ENCODE data around the gene MTA3.

Gene MTA3

GRCh38 chr2:42673989-42674579, 105.7 kb downstream of the MTA3 start:
- no peak for DNase-seq

- DNase-seq, result no peak
Measured at GRCh38 chr2:42675815-42676214, 107.4 kb downstream of the MTA3 start.

GRCh38 chr2:42685303-42685702, 116.9 kb downstream of the MTA3 start:
- DNase-seq, result no peak

- DNase-seq, result peak; percentile 46 to 75 (median 66)
Measured at GRCh38 chr2:42693013-42693615, 124.7 kb downstream of the MTA3 start.

GRCh38 chr2:42693688-42694479, 125.5 kb downstream of the MTA3 start:
- DNase-seq, result peak in 3 of 4 experiments; percentile 30 to 44 (median 42)

GRCh38 chr2:42696987-42697386, 128.6 kb downstream of the MTA3 start:
- no peak for DNase-seq

- no peak for DNase-seq
Measured at GRCh38 chr2:42698940-42699339, 130.5 kb downstream of the MTA3 start.

GRCh38 chr2:42706836-42707235, 138.4 kb downstream of the MTA3 start:
- DNase-seq, result no peak

GRCh38 chr2:42708179-42708578, 139.7 kb downstream of the MTA3 start:
- no peak for DNase-seq

- DNase-seq, result no peak
Measured at GRCh38 chr2:42711896-42712295, 143.5 kb downstream of the MTA3 start.

- DNase-seq, result no peak
Measured at GRCh38 chr2:42712934-42713333, 144.5 kb downstream of the MTA3 start.

- DNase-seq, result no peak
Measured at GRCh38 chr2:42713920-42714319, 145.5 kb downstream of the MTA3 start.

- DNase-seq, result no peak
Measured at GRCh38 chr2:42714686-42715085, 146.3 kb downstream of the MTA3 start.

GRCh38 chr2:42721898-42722297, 153.5 kb downstream of the MTA3 start:
- peak in 1 of 4 experiments; percentile 16 for DNase-seq

- peak; percentile 85 to 97 (median 92) for DNase-seq
Measured at GRCh38 chr2:42722320-42723190, 154.1 kb downstream of the MTA3 start.

- DNase-seq, result no peak
Measured at GRCh38 chr2:42723465-42723864, 155.0 kb downstream of the MTA3 start.

- peak; percentile 65 to 89 (median 82) for DNase-seq
Measured at GRCh38 chr2:42724886-42725285, 156.5 kb downstream of the MTA3 start.

GRCh38 chr2:42725657-42726056, 157.2 kb downstream of the MTA3 start:
- peak; percentile 57 to 79 (median 76) for DNase-seq

- DNase-seq, result no peak
Measured at GRCh38 chr2:42726680-42727079, 158.2 kb downstream of the MTA3 start.

GRCh38 chr2:42731316-42731715, 162.9 kb downstream of the MTA3 start:
- peak; percentile 53 to 82 (median 70) for DNase-seq

GRCh38 chr2:42733852-42734251, 165.4 kb downstream of the MTA3 start:
- DNase-seq, result no peak

- DNase-seq, result peak in 1 of 4 experiments; percentile 8
Measured at GRCh38 chr2:42736598-42737322, 168.3 kb downstream of the MTA3 start.
